GM12878 (cell line): ENCODE results near the gene CIRBP. TPM values are rescaled to one million over a fixed set of nuclear protein-coding genes. Genes with fewer than 3 reads are reported as not detected.

Source experiments
- BACH1 ChIP-seq: fragments of 450-650 bp; IDR thresholded peaks from 2 replicates; pipeline ENCODE4 v1.6.1; 2017; ENCODE audit warnings: mild to moderate bottlenecking, borderline replicate concordance
- CBFB ChIP-seq: IDR thresholded peaks from 2 replicates; pipeline ENCODE4 v1.6.1; 2016; ENCODE audit warnings: antibody characterized with exemption, low read depth
- CBX3 ChIP-seq: fragments of 200-600 bp; sonication (generic); IDR thresholded peaks from 2 replicates; pipeline ENCODE4 v1.6.1; 2016; ENCODE audit warnings: low read depth, borderline replicate concordance
- CEBPB ChIP-seq, 2 experiments: fragments of 150-350 bp in 1 of 2; IDR thresholded peaks; 2 replicates each; pipeline ENCODE4 v1.6.1; 2012 to 2014; ENCODE audit warnings: low read depth in 2 of 2, low read length in 2 of 2, borderline replicate concordance in 1 of 2, inconsistent platforms in 1 of 2
- CREB1 ChIP-seq: IDR thresholded peaks from 2 replicates; pipeline ENCODE4 v1.6.1; 2012; ENCODE audit warnings: low read depth, mild to moderate bottlenecking, inconsistent platforms
- DPF2 ChIP-seq: fragments of 450-650 bp; IDR thresholded peaks from 2 replicates; pipeline ENCODE4 v1.6.1; 2017; ENCODE audit warnings: mild to moderate bottlenecking
- ESRRA ChIP-seq: IDR thresholded peaks from 2 replicates; pipeline ENCODE4 v1.6.1; 2012; ENCODE audit warnings: mild to moderate bottlenecking, low read length, improper control_type of control experiment
- FOXM1 ChIP-seq: IDR thresholded peaks from 2 replicates; pipeline ENCODE4 v1.6.1; 2012; ENCODE audit warnings: low read depth, mild to moderate bottlenecking, inconsistent platforms, low read length, moderate library complexity
- GATAD2B ChIP-seq: fragments of 450-650 bp; conservative IDR thresholded peaks from 2 replicates; pipeline ENCODE4 v1.6.1; 2017; ENCODE audit warnings: low read depth, mild to moderate bottlenecking, moderate library complexity
- MYB ChIP-seq: fragments of 150-350 bp; IDR thresholded peaks from 2 replicates; pipeline ENCODE4 v1.6.1; 2014; ENCODE audit warnings: mild to moderate bottlenecking, low read depth, low read length, borderline replicate concordance
- NBN ChIP-seq: fragments of 450-650 bp; IDR thresholded peaks from 2 replicates; pipeline ENCODE4 v1.6.1; 2016
- NFYB ChIP-seq: IDR thresholded peaks from 2 replicates; pipeline ENCODE4 v1.6.1; 2011; ENCODE audit warnings: low read depth, mild to moderate bottlenecking, low read length, improper control_type of control experiment, moderate library complexity; ENCODE audit not compliant: insufficient read depth
- PAX5 ChIP-seq: IDR thresholded peaks from 2 replicates; pipeline ENCODE4 v1.6.1; 2011; ENCODE audit warnings: low read depth, low read length, borderline replicate concordance
- RB1 ChIP-seq: fragments of 450-650 bp; formaldehyde crosslinking; IDR thresholded peaks from 2 replicates; pipeline ENCODE4 v1.6.1; 2017; ENCODE audit warnings: mild to moderate bottlenecking, borderline replicate concordance
- SIX5 ChIP-seq: IDR thresholded peaks from 2 replicates; pipeline ENCODE4 v1.6.1; 2011; ENCODE audit warnings: mild to moderate bottlenecking, low read depth, low read length, moderate library complexity; ENCODE audit not compliant: severe bottlenecking
- ZNF217 ChIP-seq: fragments of 450-650 bp; IDR thresholded peaks from 2 replicates; pipeline ENCODE4 v1.6.1; 2017; ENCODE audit warnings: antibody characterized with exemption, mild to moderate bottlenecking
- ZSCAN29 ChIP-seq: fragments of 450-650 bp; IDR thresholded peaks from 2 replicates; pipeline ENCODE4 v1.6.1; 2017; ENCODE audit warnings: mild to moderate bottlenecking, moderate library complexity
- polyA plus RNA-seq, 11 experiments: library from polyadenylated mRNA; depleted of rRNA in 4 of 11; unstranded in 6 of 11; stranded (reverse) in 5 of 11; fragments of >200 nt; fragmentation: Nextera tagmentation in 4 of 11; fragmentation: Illumina TruSeq in 1 of 11; extraction: Ambion mirVana in 4 of 11; extraction: Trizol in 1 of 11; gene quantifications; 1 replicate in 1 of 11; 2 replicates in 10 of 11; pipeline versions ENCODE4 v1.2.1 to v1.2.3, GENCODE V29; 2011 to 2016; ENCODE audit warnings: inconsistent platforms in 2 of 11, missing spikeins in 2 of 11, low read depth in 1 of 11
- total RNA-seq, 4 experiments: library from RNA; depleted of rRNA in 3 of 4; stranded (reverse); fragments of >200 nt in 3 of 4; fragmentation: Illumina TruSeq in 1 of 4; extraction: Trizol in 1 of 4; gene quantifications; 2 replicates each; pipeline versions ENCODE4 v1.2.1 to v1.2.3, GENCODE V29; 2013 to 2021
- TF ChIP-seq, protein P1 (sequence below): IDR thresholded peaks from 2 replicates; pipeline ENCODE4 v1.6.1; 2012; ENCODE audit warnings: low read depth, low read length, improper control_type of control experiment
- TF ChIP-seq, protein P2 (sequence below): IDR thresholded peaks from 2 replicates; pipeline ENCODE4 v1.6.1; 2012; ENCODE audit warnings: low read depth, low read length, improper control_type of control experiment
- TF ChIP-seq, protein P3 (sequence below): IDR thresholded peaks from 2 replicates; pipeline ENCODE4 v1.6.1; 2011; ENCODE audit warnings: low read depth, mild to moderate bottlenecking, low read length, moderate library complexity, borderline replicate concordance; ENCODE audit errors: extremely low read depth
- TF ChIP-seq, protein P4 (sequence below): IDR thresholded peaks from 2 replicates; pipeline ENCODE4 v1.6.1; 2011; ENCODE audit warnings: borderline replicate concordance, low read depth, mild to moderate bottlenecking, moderate library complexity, mixed read lengths, low read length; ENCODE audit not compliant: insufficient read depth; ENCODE audit errors: extremely low read length
- TF ChIP-seq, protein P5 (sequence below): fragments of 450-650 bp; formaldehyde crosslinking; IDR thresholded peaks from 2 replicates; pipeline ENCODE4 v1.4.0; 2020; ENCODE audit warnings: mild to moderate bottlenecking, moderate library complexity

Gene CIRBP
- total and polyA plus RNA-seq, 10 of the 15 experiments (the other 5 are each of a cell fraction or from before 2014, with no cell fraction given), result 27.6 to 335 (median 229) TPM

DNA sequence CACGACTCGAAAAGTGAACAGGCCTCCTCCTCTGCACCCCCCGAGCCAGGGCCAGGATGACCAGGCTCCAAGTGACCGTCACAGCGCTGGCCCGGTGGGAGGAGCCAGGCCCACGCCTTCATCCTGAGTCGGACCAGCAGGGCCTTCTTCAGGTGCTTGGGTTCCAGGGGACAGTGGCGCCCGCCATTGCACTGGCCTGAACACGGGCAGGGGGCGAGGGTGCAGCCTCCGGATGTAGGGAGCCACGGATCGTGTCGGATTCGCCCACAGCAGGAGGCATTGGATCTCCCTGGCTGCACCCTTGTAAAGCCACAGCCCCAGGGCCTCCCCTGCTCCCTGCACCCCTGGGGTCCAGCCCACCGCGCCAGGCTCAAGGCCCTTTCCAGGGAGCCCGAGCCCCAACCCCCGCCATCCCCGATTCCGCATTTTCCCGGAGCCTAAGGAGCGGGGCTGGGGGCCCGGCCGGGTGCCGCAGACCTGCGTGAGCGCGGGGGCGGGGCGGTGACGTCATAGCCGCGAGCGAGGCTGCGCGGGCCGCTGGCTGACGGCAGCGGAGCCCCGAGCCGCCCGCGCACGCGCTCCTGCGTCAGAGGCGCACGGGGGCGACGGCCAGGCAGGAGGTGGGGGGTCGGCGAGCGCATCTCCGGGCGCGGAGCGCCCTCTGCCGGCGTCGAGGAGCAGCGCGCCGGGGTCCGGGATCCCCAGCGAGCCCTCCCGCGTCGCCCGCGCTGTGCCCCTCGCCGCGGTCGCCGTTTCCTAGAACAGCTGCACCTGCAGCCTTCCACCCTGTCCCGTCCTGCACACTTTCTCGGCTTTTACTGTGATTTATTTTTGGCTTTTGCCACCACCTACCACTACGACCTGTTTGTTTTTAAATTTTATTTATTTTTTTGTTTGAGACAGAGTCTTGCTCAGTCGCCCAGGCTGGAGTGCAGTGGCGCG, 29.1 kb upstream of the CIRBP start (continued):
- no peak for TF ChIP-seq NFYB
- TF ChIP-seq, protein P1, sequence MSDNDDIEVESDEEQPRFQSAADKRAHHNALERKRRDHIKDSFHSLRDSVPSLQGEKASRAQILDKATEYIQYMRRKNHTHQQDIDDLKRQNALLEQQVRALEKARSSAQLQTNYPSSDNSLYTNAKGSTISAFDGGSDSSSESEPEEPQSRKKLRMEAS, result peak; percentile 40; the same call in 1 of the 2 replicates
- no peak for TF ChIP-seq CBFB
- TF ChIP-seq, protein P2, sequence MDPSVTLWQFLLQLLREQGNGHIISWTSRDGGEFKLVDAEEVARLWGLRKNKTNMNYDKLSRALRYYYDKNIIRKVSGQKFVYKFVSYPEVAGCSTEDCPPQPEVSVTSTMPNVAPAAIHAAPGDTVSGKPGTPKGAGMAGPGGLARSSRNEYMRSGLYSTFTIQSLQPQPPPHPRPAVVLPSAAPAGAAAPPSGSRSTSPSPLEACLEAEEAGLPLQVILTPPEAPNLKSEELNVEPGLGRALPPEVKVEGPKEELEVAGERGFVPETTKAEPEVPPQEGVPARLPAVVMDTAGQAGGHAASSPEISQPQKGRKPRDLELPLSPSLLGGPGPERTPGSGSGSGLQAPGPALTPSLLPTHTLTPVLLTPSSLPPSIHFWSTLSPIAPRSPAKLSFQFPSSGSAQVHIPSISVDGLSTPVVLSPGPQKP, result no peak
- TF ChIP-seq SIX5, result peak; percentile 25
- peak; percentile 45; the same call in 1 of the 2 replicates for TF ChIP-seq ZSCAN29
- TF ChIP-seq, protein P3, sequence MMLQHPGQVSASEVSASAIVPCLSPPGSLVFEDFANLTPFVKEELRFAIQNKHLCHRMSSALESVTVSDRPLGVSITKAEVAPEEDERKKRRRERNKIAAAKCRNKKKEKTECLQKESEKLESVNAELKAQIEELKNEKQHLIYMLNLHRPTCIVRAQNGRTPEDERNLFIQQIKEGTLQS, result 0 out of 2 replicates have a peak, but pooled peaks have one; percentile 38
- no peak for TF ChIP-seq CEBPB (IDR thresholded peaks at IDR 0.05; ENCODE audit: borderline replicate concordance in 1 of 2, low read depth in 2 of 2, low read length in 2 of 2)
- peak; percentile 67; the same call in 1 of the 2 replicates for TF ChIP-seq ZNF217
- no peak for TF ChIP-seq FOXM1
- TF ChIP-seq ESRRA, result peak; percentile 86; the same call in 1 of the 2 replicates
- TF ChIP-seq GATAD2B, result peak; percentile 97
- no peak for TF ChIP-seq CBX3
- peak; percentile 95 for TF ChIP-seq CREB1
- TF ChIP-seq, protein P4, sequence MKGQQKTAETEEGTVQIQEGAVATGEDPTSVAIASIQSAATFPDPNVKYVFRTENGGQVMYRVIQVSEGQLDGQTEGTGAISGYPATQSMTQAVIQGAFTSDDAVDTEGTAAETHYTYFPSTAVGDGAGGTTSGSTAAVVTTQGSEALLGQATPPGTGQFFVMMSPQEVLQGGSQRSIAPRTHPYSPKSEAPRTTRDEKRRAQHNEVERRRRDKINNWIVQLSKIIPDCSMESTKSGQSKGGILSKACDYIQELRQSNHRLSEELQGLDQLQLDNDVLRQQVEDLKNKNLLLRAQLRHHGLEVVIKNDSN, result no peak
- TF ChIP-seq, protein P5, sequence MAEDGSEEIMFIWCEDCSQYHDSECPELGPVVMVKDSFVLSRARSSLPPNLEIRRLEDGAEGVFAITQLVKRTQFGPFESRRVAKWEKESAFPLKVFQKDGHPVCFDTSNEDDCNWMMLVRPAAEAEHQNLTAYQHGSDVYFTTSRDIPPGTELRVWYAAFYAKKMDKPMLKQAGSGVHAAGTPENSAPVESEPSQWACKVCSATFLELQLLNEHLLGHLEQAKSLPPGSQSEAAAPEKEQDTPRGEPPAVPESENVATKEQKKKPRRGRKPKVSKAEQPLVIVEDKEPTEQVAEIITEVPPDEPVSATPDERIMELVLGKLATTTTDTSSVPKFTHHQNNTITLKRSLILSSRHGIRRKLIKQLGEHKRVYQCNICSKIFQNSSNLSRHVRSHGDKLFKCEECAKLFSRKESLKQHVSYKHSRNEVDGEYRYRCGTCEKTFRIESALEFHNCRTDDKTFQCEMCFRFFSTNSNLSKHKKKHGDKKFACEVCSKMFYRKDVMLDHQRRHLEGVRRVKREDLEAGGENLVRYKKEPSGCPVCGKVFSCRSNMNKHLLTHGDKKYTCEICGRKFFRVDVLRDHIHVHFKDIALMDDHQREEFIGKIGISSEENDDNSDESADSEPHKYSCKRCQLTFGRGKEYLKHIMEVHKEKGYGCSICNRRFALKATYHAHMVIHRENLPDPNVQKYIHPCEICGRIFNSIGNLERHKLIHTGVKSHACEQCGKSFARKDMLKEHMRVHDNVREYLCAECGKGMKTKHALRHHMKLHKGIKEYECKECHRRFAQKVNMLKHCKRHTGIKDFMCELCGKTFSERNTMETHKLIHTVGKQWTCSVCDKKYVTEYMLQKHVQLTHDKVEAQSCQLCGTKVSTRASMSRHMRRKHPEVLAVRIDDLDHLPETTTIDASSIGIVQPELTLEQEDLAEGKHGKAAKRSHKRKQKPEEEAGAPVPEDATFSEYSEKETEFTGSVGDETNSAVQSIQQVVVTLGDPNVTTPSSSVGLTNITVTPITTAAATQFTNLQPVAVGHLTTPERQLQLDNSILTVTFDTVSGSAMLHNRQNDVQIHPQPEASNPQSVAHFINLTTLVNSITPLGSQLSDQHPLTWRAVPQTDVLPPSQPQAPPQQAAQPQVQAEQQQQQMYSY (CRISPR knock-in tag), result 0 out of 2 replicates have a peak, but pooled peaks have one; percentile 50
- TF ChIP-seq BACH1, result peak; percentile 85
- TF ChIP-seq NBN, result no peak
- peak; percentile 93 for TF ChIP-seq DPF2
- TF ChIP-seq PAX5, result peak; percentile 47; the same call in 1 of the 2 replicates
- no peak for TF ChIP-seq MYB
- TF ChIP-seq RB1, result peak; percentile 84; the same call in 1 of the 2 replicates
